ENCODE measurements around the gene BIRC6.
A peak's percentile ranks its signal among the peaks of the same experiment; 100 is the strongest.
"Not testable (repeated sequence)": the region's sequence is repeated elsewhere in the genome, so short reads cannot be mapped to it uniquely, and the experiment has no call there.

The BIRC6 gene

DNA sequence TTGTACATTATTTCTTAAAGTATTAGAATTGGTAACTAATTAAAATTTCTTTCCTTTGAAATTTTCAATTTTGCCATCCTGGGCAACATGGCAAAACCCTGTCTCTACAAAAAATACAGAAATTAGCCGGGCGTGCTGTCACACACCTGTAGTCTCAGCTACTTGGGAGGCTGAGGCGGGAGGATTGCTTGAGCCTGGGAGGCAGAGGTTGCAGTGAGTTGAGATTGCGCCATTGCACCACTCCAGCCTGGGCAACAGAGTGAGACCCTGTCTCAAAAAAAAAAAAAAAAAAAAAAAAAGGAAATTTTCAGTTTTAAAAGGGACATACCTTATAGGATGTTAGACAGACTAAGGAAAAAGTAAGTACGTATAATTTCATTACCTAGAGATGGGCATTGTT is 14.1 kb downstream of the BIRC6 start:
- not testable (repeated sequence) for H3K27ac ChIP-seq; DNase-seq (ENCODE audit: low read depth, low spot score)

DNA sequence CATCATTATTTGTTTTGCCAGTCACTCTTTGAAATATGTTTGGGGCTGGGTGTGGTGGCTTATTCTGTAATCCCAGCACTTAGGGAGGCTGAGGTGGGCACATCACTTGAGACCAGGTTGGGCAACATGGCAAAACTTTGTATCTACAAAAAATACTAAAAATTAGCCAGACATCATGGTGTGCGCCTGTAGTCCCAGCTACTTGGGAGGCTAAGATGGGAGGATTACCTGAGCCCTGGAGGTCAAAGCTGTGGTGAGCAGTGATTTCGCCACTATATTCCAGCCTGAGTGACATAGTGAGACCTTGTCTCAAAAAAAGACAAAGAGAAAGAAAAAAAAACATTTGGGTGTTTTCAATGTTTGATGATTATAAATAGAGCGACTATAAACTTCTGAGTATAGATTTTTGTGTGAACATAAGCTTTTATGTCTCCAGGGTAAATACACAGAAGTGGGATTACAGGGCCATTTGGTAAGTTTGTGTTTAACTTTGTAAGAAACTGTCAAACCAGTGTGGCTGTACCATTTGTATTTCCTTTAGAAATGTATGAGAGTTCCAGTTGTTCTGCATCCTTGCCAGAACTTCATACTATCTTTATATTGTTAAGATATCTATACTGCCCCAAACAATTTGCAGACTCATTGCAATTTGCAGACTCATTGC is 15.8 kb downstream of the BIRC6 start:
- no peak for DNase-seq (ENCODE audit: low read depth, low spot score)
- H3K27ac ChIP-seq: no peak overlapping the region

DNA sequence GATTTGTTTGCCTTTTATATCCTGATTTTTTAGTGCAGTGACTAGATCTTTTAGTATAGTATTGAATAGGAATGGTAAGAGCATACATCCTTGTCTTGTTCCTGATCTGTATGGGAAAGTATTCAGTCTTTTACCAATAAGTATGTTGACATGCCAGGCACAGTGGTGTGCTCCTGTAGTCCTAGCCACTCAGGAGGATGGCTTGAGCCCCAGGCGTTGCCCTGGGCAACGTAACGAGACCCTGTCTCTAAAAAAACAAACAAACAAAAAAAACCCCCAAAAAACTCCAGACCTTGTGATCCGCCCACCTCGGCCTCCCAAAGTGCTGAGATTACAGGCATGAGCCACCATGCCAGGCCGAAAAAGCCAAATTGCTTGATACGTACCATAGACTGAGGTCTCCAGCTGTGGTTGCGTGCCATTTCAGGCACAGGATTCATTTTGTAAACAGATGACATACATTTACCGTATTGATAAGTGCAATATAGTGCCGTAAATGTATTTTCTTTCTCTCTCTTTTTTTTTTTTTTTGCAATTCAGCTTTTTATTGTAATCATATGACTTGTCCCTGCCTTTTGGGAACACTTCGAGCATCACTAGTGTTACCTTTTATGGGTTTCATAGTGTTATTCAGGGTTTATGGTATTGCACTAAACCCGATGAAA is 18.5 kb downstream of the BIRC6 start:
- H3K27ac ChIP-seq: no peak overlapping the region
- no peak for DNase-seq (ENCODE audit: low read depth, low spot score)

DNA sequence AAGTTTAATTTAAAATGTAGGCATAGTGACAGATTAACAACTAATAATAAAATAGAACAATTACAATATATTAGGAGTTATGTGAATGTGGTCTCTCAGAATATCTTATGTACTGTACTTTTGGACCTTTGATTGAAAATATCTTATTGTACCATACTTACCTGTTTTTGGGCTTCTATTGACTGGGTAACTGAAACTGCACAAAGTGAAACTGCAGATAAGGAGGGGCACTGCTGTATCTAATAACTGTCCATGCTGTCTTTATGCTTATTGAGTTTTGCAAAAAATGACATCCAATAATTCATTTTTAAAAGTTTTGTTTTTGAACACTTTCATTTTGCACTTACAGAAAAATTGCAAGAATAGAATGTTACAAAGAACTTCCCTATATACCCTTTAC is 19.9 kb downstream of the BIRC6 start:
- no peak for DNase-seq (ENCODE audit: low read depth, low spot score)
- no peak overlapping the region for H3K27ac ChIP-seq

DNA sequence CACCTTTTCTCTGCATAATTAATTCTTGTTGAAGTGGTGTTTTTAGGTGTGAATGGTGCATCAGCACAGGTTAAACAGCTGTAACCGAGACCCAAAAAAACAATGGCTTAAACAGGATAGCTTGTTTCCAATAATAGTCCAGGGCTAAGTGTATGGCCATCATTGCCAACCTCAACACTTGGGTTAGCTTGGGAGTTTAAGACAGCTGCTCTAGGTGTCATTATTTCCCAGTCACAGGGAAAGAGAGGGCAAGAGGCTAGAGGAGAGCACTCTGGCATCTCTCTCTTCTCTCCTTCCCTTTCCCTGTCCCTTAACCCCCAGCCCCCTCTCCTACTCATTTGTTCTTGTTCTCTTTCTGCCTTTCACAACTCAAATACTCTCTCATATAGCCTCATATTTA is 21.1 kb downstream of the BIRC6 start:
- DNase-seq (ENCODE audit: low read depth, low spot score): no peak
- no peak overlapping the region for H3K27ac ChIP-seq

- H3K27ac ChIP-seq: no peak overlapping the region
- DNase-seq (ENCODE audit: low read depth, low spot score): no peak
These were observed 22.5 kb downstream of the BIRC6 start for GRCh38 chr2:32379352-32379751.

DNA sequence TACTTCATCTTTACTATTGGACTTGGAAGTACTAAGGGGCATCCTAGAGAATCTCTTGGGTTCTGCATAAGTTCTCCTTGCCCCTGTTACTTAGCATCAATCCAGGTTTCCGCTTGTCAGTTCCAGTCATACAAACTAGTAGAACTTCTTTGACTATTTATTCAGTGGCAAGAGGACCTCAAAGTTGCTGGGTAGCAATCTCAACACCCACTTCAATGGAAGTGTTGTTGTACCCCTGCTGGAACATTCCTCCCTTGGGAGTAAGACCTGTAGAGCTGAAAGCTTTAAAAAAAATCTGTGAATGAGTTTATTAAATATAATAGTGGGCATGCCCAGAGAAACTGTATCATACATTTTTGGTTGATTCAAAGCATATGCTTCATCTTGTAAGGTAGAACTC is 27.0 kb downstream of the BIRC6 start:
- no peak overlapping the region for H3K27ac ChIP-seq
- DNase-seq (ENCODE audit: low read depth, low spot score): no peak

DNA sequence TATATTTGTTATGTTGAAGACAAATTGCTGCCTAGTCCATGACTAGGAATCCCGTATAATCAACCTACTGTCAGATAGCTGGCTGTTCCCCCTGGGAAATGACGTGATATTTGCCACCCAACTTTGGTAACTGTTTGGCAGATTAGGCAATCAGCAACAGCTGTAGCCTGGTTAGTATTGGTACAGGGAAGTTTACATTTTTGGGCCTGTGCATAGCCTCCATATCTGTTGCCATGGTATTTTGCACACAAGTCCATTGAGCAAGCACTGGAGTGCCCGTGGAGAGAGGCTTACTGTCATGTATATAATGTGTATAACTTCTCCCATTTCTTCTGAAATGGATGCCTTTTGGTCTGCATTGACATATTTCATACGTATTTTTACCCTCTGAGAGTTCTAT is 27.7 kb downstream of the BIRC6 start:
- H3K27ac ChIP-seq: no peak overlapping the region
- no peak for DNase-seq (ENCODE audit: low read depth, low spot score)

- DNase-seq (ENCODE audit: low read depth, low spot score): no peak
- H3K27ac ChIP-seq: no peak overlapping the region
These were observed 29.9 kb downstream of the BIRC6 start for GRCh38 chr2:32386739-32387138.

DNA sequence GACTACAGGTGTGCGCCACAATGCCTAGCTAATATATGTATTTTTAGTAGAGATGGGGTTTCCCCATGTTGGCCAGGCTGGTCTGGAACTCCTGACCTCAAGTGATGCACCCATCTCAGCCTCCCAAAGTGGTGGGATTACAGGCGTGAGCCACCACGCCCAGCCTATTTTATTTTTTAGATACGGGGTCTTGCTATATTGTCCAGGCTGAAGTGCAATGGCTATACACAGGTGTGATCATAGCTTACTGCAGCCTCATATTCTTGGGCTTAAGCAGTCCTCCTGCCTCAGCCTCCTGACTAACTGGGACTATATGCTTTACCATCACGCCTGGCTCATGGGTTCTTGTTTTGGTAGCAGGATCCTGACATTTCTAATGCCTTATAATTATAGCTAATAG is 42.4 kb downstream of the BIRC6 start:
- no peak for DNase-seq (ENCODE audit: low read depth, low spot score)
- no peak overlapping the region for H3K27ac ChIP-seq

DNA sequence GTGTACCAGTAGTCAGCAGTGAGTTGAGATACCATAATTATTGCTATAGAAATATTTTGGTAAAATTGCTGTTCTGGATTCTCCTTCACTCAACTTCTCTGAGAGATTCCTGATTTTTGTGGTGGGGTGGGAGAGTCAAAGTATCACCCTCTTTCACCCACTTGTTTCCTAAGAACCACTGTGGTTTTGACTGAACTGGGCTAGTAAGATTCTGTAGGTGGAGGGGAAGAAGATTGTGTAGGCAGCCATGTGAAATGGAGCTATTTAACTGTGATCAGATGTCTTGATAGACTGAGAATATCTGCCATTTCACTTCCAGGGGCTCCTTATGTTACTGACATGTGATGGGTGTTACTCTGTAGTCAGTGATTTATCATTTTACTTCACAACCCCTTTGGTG is 45.3 kb downstream of the BIRC6 start:
- no peak overlapping the region for H3K27ac ChIP-seq
- DNase-seq (ENCODE audit: low read depth, low spot score): no peak

GRCh38 chr2:32403782-32404181 is 47.0 kb downstream of the BIRC6 start:
- DNase-seq (ENCODE audit: low read depth, low spot score): no peak
- H3K27ac ChIP-seq: no peak overlapping the region

GRCh38 chr2:32404691-32405090 is 47.9 kb downstream of the BIRC6 start:
- no peak overlapping the region for H3K27ac ChIP-seq
- DNase-seq (ENCODE audit: low read depth, low spot score): no peak

GRCh38 chr2:32416519-32416918 is 59.7 kb downstream of the BIRC6 start:
- H3K27ac ChIP-seq: no peak overlapping the region
- DNase-seq (ENCODE audit: low read depth, low spot score): no peak

- H3K27ac ChIP-seq: no peak overlapping the region
- DNase-seq (ENCODE audit: low read depth, low spot score): no peak
These were observed 60.8 kb downstream of the BIRC6 start for GRCh38 chr2:32417659-32418058.

DNA sequence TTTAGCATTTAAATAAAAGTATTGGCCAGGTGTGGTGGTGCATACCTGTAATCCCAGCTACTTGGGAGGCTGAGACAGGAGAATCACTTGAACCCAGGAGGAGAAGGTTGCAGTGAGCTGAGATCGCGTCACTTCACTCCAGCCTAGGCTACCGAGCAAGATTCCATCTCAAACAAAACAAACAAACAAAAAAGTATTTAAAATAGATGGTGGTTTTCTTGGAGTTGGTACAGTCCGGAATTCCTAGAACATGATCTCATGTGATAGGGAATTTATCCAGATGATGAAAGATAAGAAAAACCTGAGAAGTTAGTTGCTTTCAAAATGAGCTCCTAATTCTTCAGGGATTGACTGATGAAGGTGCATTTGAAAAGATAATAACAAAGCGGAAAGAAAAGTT is 62.0 kb downstream of the BIRC6 start:
- H3K27ac ChIP-seq: no peak overlapping the region
- DNase-seq (ENCODE audit: low read depth, low spot score): no peak

DNA sequence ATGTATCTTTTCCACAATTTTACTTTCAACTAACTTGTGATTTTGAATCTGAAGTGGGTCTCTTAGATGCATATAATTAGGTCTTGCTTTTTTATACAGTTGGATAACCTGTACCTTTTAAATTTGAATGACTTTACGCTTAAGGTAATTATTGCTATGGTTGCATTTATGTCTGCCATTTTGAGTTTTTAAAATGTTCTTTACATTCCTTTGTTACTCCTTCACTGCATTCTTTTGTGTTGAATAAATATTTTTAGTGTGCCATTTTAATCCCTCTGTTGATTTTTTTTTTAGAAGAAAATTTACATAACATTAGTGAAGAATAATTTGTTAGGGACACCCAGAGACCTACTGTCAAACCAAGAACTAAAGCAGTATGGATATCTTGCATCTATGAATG is 65.3 kb downstream of the BIRC6 start:
- H3K27ac ChIP-seq: peak overlapping the region; percentile 39
- no peak for DNase-seq (ENCODE audit: low read depth, low spot score)

GRCh38 chr2:32423536-32423935 is 66.7 kb downstream of the BIRC6 start:
- no peak for DNase-seq (ENCODE audit: low read depth, low spot score)
- no peak overlapping the region for H3K27ac ChIP-seq

DNA sequence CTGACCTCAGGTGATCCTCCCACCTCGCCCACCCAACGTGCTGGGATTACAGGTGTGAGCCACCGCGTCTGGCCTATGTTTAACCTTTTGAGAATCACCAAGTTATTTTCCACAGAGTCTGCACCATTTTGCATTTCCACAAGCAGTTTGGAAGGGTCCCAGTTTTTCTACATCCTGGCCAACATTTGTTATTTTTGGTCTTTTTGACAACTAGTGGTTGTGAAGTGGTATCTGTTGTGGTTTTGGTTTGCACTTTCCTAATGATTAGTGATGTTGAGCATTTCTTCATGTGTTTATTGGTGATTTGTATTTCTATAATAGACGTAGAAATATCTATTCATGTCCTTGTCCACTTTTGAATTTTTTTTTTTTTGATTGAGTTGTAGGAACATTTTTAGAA is 67.9 kb downstream of the BIRC6 start:
- H3K27ac ChIP-seq: no peak overlapping the region
- no peak for DNase-seq (ENCODE audit: low read depth, low spot score)

DNA sequence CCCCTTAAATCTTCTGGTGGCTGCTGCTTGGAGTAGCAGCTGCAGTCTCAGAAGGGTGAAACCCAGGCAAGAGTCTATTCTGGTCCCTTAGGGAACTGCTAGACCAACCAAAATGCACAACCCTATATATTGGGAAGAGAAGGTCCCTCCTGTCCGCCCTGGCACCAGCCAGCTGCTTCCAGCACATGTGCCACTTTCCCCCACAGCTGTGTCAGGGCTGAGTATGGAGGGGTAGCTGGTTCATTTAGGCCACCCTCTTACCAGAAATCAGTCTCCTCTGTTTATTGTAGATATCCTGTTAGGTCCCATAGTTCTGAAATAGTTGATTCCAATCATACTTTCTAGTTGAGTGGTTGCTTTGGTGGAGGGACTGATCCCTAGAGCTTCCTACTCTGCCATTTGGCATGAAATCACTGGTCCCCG is 68.9 kb downstream of the BIRC6 start:
- H3K27ac ChIP-seq: no peak overlapping the region
- DNase-seq (ENCODE audit: low read depth, low spot score): no peak

- H3K27ac ChIP-seq: no peak overlapping the region
These were observed 71.1 kb downstream of the BIRC6 start for GRCh38 chr2:32427672-32428610.

More at GRCh38 chr2:32427672-32428610, 71.1 kb downstream of the BIRC6 start:
- DNase-seq (ENCODE audit: low read depth, low spot score): no peak
